ENCODE data around the gene HNF1A. TPM values are rescaled to one million over a fixed set of nuclear protein-coding genes. Genes with fewer than 3 reads are reported as not detected.

HNF1A gene
- total RNA-seq, 1 experiment from 2014 or later: 8.4 TPM

- no peaks in the 10 kb centered on the region for H3K4me1 Mint-ChIP-seq (ENCODE audit: low read depth, unreplicated experiment)
- H3K9me3 Mint-ChIP-seq (ENCODE audit: low read depth, unreplicated experiment): no peaks in the 10 kb centered on the region
- no peak overlapping the region for H3K4me3 Mint-ChIP-seq (ENCODE audit: low read depth, unreplicated experiment)
- no peak for DNase-seq
- intact Hi-C loops (cut with micrococcal nuclease; ENCODE audit: unreplicated experiment): no loop called here
- no peak overlapping the region for H3K27ac Mint-ChIP-seq (ENCODE audit: unreplicated experiment)
- H3K36me3 Mint-ChIP-seq (ENCODE audit: insufficient read depth, unreplicated experiment): peaks cover 4% of the 10 kb centered on the region
- no TSS peak for BruUV-seq (replicated peaks)
- TF ChIP-seq, protein P1, sequence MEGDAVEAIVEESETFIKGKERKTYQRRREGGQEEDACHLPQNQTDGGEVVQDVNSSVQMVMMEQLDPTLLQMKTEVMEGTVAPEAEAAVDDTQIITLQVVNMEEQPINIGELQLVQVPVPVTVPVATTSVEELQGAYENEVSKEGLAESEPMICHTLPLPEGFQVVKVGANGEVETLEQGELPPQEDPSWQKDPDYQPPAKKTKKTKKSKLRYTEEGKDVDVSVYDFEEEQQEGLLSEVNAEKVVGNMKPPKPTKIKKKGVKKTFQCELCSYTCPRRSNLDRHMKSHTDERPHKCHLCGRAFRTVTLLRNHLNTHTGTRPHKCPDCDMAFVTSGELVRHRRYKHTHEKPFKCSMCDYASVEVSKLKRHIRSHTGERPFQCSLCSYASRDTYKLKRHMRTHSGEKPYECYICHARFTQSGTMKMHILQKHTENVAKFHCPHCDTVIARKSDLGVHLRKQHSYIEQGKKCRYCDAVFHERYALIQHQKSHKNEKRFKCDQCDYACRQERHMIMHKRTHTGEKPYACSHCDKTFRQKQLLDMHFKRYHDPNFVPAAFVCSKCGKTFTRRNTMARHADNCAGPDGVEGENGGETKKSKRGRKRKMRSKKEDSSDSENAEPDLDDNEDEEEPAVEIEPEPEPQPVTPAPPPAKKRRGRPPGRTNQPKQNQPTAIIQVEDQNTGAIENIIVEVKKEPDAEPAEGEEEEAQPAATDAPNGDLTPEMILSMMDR (IDR thresholded peaks at IDR 0.05; ENCODE audit: unreplicated experiment): no peak
- CTCF ChIA-PET: interaction anchor here (0.6 kb wide), 1 partner anchor 46 kb away, joined by 3 read pairs; no protein-coding TSS in a partner anchor
- peaks cover 38% of the 10 kb centered on the region for H3K27me3 Mint-ChIP-seq (ENCODE audit: unreplicated experiment)
Observed at GRCh38 chr12:120938496-120938895, 39.8 kb upstream of the HNF1A start.

- H3K27me3 Mint-ChIP-seq (ENCODE audit: unreplicated experiment): peaks cover 38% of the 10 kb centered on the region
- H3K4me3 Mint-ChIP-seq (ENCODE audit: low read depth, unreplicated experiment): no peak overlapping the region
- TF ChIP-seq, protein P1 (IDR thresholded peaks at IDR 0.05; ENCODE audit: unreplicated experiment): no peak
- BruUV-seq (replicated peaks): no TSS peak
- intact Hi-C loops (cut with micrococcal nuclease; ENCODE audit: unreplicated experiment): no loop called here
- no peak overlapping the region for H3K27ac Mint-ChIP-seq (ENCODE audit: unreplicated experiment)
- no peaks in the 10 kb centered on the region for H3K9me3 Mint-ChIP-seq (ENCODE audit: low read depth, unreplicated experiment)
- H3K36me3 Mint-ChIP-seq (ENCODE audit: insufficient read depth, unreplicated experiment): peaks cover 4% of the 10 kb centered on the region
- CTCF ChIA-PET: interaction anchor here (0.7 to 1.7 kb wide), 4 partner anchors 32 to 70 kb away, joined by 3 to 14 read pairs (median 3); partner anchors contain the start of gene HNF1A
- peaks cover 3% of the 10 kb centered on the region for H3K4me1 Mint-ChIP-seq (ENCODE audit: low read depth, unreplicated experiment)
- DNase-seq: no peak
Observed at GRCh38 chr12:120939523-120939922, 38.8 kb upstream of the HNF1A start.

- CTCF ChIA-PET: interaction anchor here (0.6 to 1.7 kb wide), 5 partner anchors 32 to 113 kb away, joined by 3 to 14 read pairs (median 3); partner anchors contain the start of gene HNF1A
- intact Hi-C loops (cut with micrococcal nuclease; ENCODE audit: unreplicated experiment): no loop called here
- no peak overlapping the region for H3K4me3 Mint-ChIP-seq (ENCODE audit: low read depth, unreplicated experiment)
- TF ChIP-seq, protein P1 (IDR thresholded peaks at IDR 0.05; ENCODE audit: unreplicated experiment): no peak
- peaks cover 8% of the 10 kb centered on the region for H3K4me1 Mint-ChIP-seq (ENCODE audit: low read depth, unreplicated experiment)
- peaks cover 38% of the 10 kb centered on the region for H3K27me3 Mint-ChIP-seq (ENCODE audit: unreplicated experiment)
- peaks cover 4% of the 10 kb centered on the region for H3K36me3 Mint-ChIP-seq (ENCODE audit: insufficient read depth, unreplicated experiment)
- no TSS peak for BruUV-seq (replicated peaks)
- H3K27ac Mint-ChIP-seq (ENCODE audit: unreplicated experiment): no peak overlapping the region
- no peak for DNase-seq
- no peaks in the 10 kb centered on the region for H3K9me3 Mint-ChIP-seq (ENCODE audit: low read depth, unreplicated experiment)
Observed at GRCh38 chr12:120940006-120940405, 38.3 kb upstream of the HNF1A start.

DNA sequence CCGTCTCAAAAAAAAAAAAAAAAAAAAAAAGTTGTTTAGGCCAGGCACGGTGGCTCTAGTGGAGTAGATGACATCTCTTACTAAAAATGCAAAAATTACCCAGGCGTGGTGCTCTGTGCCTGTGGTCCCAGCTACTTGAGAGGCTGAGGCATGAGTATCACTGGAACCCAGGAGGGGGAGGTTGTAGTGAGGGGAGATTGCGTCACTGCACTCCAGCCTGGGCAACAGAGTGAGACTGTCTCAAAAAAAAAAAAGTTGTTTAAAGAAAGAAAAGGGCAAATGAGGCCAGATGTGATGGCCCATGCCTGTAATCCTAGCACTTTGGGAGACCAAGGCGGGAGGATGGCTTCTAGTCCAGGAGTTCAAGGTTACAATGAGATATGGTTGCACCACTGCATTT lies 37.5 kb upstream of the HNF1A start:
- CTCF ChIA-PET: interaction anchor here (1.0 to 1.7 kb wide), 2 partner anchors 31 to 69 kb away, joined by 3 to 14 read pairs; no protein-coding TSS in a partner anchor
- BruUV-seq (replicated peaks): no TSS peak
- Mint-ChIP-seq H3K9me3 (ENCODE audit: low read depth, unreplicated experiment) (no peaks in the 10 kb centered on the region), H3K4me1 (ENCODE audit: low read depth, unreplicated experiment) (peaks cover 8% of the 10 kb centered on the region), H3K36me3 (ENCODE audit: insufficient read depth, unreplicated experiment) (peaks cover 4% of the 10 kb centered on the region), H3K27ac (ENCODE audit: unreplicated experiment) (no peak overlapping the region), H3K4me3 (ENCODE audit: low read depth, unreplicated experiment) (no peak overlapping the region), H3K27me3 (ENCODE audit: unreplicated experiment) (peaks cover 37% of the 10 kb centered on the region)
- intact Hi-C loops (cut with micrococcal nuclease; ENCODE audit: unreplicated experiment): no loop called here
- TF ChIP-seq, protein P1 (IDR thresholded peaks at IDR 0.05; ENCODE audit: unreplicated experiment): no peak
- DNase-seq: no peak

Data from Calu3 (cell line).